CD4-positive, alpha-beta T cell treated with Interleukin-4 for 1 hour (primary cell): Measurements from ENCODE around the gene ZNF234.
A peak's percentile ranks its signal among the peaks of the same experiment; 100 is the strongest.
"Not testable (repeated sequence)": the region's sequence is repeated elsewhere in the genome, so short reads cannot be mapped to it uniquely, and the experiment has no call there.

ENCODE experiments used
- DNase-seq, 2 donors: peaks; one replicate each; pipeline ENCODE4 v3.0.0-alpha.2; 2020 to 2022

The ZNF234 gene

DNA sequence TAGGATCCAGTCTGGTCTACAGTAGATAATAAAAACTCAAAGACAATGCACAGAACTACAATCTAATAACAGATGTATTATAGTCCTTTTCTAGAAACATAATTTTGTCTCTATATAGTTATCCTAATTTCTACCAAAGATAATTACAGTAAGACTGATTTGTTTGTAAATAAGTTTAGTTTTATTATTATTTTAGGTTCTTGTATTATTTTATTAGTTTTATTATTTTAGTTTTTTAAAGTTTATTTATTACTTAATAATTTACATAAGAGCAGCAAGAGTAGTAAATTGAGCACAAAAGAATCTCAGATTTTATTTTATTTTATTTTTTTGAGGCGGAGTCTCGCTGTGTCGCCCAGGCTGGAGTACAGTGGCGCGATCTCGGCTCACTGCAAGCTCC is 48.7 kb downstream of the ZNF234 start:
- no peak for DNase-seq

GRCh38 chr19:44192127-44192526 is 50.8 kb downstream of the ZNF234 start:
- no peak for DNase-seq

GRCh38 chr19:44196772-44197171 is 55.4 kb downstream of the ZNF234 start:
- no peak for DNase-seq

DNA sequence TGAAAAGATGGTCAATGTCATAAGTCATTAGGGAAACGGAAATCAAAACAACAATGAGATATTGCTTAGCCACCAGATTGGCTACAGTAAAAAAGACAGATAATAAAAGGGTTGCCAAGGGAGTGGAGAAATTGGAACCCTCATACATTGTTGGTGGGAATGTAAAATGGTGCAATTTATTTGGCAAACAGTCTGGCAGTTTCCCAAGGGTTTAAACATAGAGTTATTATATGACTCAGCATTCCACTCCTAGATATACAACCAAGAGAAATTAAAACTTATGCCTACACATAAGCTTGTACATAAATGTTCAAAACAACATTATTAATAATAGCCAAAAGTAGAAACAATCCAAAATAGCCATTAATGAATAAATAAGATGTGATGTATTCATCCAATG is 61.1 kb downstream of the ZNF234 start:
- no peak for DNase-seq

DNA sequence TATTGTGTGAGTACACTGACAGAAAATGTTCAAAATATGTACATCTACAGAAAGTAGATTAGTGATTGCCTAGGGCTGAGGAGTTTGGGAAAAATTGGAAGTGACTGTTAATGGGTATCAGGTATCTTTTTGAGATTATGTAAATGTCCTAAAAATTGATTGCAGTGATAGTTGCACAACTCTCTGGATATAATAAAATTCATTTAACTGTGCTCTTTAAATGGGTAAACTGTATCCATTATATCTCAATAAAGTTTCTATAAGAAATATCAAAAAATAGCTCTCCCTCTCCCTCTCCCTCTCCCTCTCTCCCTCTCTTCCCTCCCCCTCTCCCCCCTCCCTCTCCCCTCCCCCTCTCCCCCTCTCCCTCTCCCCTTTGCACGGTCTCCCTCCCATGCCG is 61.6 kb downstream of the ZNF234 start:
- no peak for DNase-seq

DNA sequence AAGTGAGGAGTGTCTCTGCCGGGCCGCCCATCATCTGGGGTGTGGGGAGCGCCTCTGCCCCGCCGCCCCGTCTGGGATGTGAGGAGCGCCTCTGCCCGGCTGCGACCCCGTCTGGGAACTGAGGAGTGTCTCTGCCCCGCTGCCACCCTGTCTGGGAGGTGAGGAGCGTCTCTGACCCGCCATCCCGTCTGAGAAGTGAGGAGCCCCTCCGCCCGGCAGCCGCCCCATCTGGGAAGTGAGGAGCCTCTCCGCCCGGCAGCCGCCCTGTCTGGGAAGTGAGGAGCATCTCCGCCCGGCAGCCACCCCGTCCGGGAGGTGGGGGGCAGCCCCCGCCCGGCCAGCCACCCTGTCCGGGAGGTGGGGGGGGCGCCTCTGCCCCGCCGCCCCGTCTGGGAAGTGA is 62.5 kb downstream of the ZNF234 start:
- DNase-seq: not testable (repeated sequence)

- no peak for DNase-seq
These were observed 63.4 kb downstream of the ZNF234 start for GRCh38 chr19:44204772-44205171.

DNA sequence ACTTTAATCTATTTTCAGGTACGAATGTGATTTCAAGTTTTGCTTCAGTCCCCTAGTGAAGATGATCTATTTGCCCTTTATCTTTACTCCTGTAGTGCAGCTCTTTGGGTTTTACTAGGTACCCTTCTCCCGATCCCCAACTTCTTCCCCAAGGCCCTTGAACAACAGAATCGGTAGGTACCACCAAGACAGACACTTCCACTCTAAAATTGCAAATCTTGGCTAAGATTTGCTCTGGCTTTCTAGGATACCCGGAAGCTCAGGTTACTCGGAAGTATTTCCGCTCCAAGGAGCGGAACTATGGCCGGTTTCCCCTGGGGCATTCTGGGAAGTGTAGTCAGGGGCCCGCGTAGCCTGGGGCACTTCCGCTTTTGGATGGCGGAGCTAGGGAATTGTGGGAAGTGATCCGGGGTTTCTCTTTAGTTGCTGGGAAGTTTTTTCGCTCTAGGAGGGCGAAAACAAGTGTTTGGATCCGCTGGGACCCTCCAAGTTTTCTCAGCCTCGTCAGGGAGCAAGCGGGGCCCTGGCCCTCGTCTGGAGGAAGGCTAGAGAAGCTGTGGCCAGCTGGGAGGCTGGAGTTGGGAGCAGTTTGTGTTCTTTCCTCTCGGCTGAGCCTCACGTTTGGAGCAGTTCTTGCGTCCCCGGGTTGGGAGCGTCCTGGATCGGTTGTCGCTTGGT is 65.9 kb downstream of the ZNF234 start:
- peak; percentile 85 to 86 for DNase-seq
